Sigmoid colon (tissue), 3 donors: Measurements from ENCODE around the gene EPB41L3.

ENCODE experiments used
- POLR2A ChIP-seq, 2 donors: fragments of 450-650 bp; IDR thresholded peaks; one replicate each; pipeline ENCODE4 v1.6.1; 2016; ENCODE audit warnings: antibody characterized with exemption in 2 of 2, mild to moderate bottlenecking in 2 of 2, moderate library complexity in 2 of 2
- TF ChIP-seq, protein P1 (sequence below), 4 experiments: fragments of 450-650 bp in 3 of 4; fragments of 200-600 bp in 1 of 4; IDR thresholded peaks; one replicate each; pipeline ENCODE4 v1.5.1; 2016 to 2019; ENCODE audit warnings: antibody characterized with exemption in 4 of 4, mild to moderate bottlenecking in 3 of 4, moderate library complexity in 2 of 4

DNA sequence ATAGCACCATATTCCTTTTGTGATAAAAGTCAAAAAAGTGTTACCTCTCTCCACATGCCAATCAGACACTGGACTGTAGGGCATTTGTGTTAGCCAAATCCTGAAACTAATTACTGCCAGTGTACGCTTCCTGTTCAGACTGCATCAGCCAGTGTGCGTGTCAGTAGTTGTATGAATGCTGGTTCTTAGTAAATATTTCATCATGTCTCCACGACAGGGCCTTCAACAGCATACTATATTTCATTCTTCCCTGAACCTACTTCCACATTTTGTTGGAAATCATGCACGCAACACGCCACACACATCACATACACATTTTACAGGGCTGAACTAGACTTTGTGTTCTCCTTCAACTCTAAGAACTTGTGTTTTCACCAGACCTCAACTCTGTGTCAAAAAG lies 77.5 kb downstream of the EPB41L3 start:
- TF ChIP-seq, protein P1, sequence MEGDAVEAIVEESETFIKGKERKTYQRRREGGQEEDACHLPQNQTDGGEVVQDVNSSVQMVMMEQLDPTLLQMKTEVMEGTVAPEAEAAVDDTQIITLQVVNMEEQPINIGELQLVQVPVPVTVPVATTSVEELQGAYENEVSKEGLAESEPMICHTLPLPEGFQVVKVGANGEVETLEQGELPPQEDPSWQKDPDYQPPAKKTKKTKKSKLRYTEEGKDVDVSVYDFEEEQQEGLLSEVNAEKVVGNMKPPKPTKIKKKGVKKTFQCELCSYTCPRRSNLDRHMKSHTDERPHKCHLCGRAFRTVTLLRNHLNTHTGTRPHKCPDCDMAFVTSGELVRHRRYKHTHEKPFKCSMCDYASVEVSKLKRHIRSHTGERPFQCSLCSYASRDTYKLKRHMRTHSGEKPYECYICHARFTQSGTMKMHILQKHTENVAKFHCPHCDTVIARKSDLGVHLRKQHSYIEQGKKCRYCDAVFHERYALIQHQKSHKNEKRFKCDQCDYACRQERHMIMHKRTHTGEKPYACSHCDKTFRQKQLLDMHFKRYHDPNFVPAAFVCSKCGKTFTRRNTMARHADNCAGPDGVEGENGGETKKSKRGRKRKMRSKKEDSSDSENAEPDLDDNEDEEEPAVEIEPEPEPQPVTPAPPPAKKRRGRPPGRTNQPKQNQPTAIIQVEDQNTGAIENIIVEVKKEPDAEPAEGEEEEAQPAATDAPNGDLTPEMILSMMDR (IDR thresholded peaks at IDR 0.05), result no peak
- TF ChIP-seq POLR2A (IDR thresholded peaks at IDR 0.05), result no peak
